IPS-11a (cell line): ENCODE results near the gene MANSC4.

Source experiments
- H3K4me3 ChIP-seq: one replicate; pipeline ENCODE4 v1.5.1; 2013; ENCODE audit warnings: low read depth, low read length, control low read depth

MANSC4 gene

DNA sequence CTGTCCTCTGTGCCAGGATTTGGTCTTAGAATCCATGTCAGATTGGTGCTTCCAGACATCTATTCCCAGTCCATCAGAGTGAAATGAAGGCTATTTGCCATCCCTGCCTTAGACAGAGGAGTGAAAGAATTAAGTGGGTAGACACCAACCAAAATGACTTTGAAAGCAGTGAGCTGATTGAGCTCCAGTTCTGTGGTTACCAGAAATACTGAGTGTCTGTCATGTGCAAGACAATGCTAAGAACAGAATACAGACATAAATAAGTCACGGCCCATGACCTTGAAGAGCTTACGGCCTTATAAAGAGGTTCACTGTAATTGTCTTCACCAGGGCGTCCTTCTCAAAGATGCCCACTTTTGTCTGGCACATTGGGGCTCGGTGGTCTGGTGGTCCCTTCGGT lies 21.6 kb upstream of the MANSC4 start:
- H3K4me3 ChIP-seq, result no peak overlapping the region

GRCh38 chr12:27800819-27801218 lies 20.8 kb upstream of the MANSC4 start:
- H3K4me3 ChIP-seq, result no peak overlapping the region

GRCh38 chr12:27797301-27798025 lies 17.4 kb upstream of the MANSC4 start:
- H3K4me3 ChIP-seq, result no peak overlapping the region

DNA sequence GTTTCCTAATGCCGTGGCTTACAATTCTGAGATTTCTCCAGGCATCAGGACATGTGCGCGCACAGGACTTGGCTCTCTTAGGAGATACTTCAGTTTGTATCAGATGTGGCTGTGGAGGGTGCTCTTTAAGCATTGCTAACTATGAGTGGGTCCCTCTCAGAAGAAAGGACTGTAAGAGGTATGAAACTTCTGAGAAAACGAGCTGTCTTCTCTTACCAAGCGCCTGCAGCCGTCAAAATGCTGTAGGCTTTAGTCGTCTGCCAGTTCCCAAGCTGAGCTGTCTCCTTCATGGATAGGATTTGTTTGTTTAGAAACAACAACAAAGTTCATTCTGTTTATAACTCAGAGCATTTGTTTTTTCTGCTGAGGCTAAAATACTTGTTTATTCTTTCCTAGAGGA lies 16.1 kb upstream of the MANSC4 start:
- H3K4me3 ChIP-seq, result no peak overlapping the region

- no peak overlapping the region for H3K4me3 ChIP-seq
Measured at GRCh38 chr12:27794818-27795584, 15.0 kb upstream of the MANSC4 start.

DNA sequence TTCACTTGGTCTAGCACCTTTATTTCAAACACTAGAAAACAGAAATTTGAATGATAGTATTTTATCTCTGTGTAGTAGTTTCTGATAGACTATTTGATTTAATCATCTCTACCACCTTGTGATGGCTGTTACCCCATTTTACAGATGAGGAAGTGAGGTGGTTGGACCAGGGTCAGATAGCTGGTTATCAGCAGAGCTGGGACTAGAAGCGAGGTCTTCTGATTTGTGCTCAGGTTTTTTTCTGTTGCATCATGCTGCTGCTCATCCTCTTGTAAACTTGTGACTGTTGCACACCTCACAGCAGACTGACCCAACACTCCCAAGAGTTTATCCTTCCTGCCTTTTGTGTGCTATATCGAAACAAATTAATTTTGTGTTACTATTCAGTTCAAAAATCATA lies 10.1 kb upstream of the MANSC4 start:
- H3K4me3 ChIP-seq, result no peak overlapping the region

- H3K4me3 ChIP-seq, result no peak overlapping the region
Measured at GRCh38 chr12:27787559-27787958, 7.5 kb upstream of the MANSC4 start.

DNA sequence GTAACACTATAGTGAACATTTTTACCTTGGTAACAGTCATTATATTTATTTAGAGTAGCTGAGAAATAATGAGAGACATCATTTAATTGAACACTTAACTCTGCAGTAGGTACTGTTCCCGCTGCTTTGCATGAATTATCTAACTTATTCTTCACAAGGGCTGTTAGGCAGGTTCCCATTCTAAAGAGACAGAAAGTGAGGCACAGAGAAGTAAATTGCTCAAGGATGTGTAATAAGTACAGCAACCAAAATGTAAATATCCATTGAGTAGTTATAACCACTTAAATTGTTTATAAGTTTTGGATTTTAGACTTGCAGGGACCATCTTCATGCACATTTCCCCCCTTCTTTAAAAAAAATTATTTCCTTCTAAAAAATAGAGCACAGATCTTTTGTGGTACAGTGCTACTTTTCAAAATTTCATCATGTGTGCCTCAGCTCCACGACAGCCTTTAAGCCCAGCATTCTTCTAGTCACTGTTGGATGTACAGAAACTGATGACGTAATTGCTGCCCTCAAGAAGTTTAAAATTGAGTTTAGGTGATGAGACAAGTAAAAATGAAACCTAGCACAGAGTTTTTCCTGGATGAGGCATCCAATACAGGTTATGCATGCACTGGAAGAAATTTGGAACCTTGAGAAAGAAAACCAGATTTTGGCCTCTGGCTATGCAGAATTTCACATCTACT lies 6.0 kb upstream of the MANSC4 start:
- no peak overlapping the region for H3K4me3 ChIP-seq

- no peak overlapping the region for H3K4me3 ChIP-seq
Measured at GRCh38 chr12:27782481-27782880, 2.4 kb upstream of the MANSC4 start.

DNA sequence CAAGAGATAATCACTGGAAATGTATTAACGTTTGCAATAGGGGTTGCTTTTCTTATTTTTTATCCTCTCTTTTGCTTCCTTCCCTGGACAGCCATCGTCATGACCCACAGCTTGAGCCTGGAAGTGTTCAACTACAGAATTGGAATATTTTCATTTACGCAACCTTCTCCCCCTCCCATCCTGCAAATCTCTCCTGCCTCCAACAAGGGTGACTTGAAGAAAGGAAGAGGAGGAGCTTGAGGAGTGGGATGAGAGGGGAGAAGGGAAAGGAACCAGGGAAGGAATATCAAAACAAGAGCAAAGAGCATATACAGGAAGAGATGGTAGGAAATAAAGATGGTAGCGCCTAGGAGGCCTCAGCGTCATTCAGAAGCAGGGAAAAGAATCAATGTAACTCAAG lies 1.6 kb upstream of the MANSC4 start:
- no peak overlapping the region for H3K4me3 ChIP-seq

DNA sequence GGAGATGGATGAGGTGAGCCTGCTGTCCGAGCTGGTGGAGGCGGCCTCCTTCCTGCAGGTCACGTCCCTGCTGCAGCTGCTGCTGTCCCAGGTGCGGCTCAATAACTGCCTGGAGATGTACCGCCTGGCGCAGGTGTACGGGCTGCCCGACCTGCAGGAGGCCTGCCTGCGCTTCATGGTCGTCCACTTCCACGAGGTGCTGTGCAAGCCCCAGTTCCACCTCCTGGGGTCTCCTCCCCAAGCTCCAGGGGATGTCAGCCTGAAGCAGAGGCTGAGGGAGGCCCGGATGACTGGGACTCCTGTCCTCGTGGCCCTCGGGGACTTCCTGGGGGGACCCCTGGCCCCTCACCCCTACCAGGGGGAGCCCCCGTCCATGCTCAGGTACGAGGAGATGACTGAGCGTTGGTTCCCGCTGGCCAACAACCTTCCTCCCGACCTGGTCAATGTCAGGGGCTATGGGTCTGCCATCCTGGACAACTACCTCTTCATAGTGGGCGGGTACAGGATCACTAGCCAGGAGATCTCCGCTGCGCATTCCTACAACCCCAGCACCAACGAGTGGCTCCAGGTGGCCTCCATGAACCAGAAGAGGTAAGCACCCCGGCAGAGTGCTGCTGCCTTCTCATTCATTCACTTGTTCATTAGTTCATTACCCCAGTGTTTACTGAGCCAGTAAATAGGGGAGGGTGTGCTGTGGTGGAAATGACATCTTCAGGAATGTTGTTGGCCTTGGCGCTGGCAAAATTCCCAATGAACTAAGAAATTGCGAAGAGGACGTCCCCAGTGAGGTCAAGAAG lies 774 bp upstream of the MANSC4 start:
- H3K4me3 ChIP-seq, result peak overlapping the region; percentile 85

DNA sequence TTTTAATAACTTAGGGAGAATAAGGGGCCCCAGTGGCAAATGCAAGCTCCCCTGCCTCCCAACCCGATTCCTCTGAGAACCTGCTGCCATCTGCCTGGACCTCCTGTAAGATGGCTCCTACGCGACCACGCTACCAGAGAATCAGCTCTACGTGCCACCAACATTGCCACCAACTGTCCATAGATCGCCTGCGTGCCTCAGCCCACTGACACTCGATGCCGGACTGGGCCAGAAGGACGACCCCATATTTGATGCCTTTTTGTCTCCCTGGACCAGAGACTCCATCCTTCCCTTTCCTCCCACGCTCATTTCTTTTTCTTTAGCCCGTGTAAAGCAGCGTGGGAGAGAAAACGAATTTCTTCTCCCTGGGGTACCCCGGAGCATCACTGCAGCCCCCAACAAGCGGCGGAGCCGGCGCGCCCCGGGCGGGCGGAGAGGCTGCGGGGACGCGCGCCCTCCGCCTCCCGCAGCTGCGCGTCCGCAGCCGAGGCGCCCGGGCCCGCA lies 568 bp downstream of the MANSC4 start:
- H3K4me3 ChIP-seq, result peak overlapping the region; percentile 85

DNA sequence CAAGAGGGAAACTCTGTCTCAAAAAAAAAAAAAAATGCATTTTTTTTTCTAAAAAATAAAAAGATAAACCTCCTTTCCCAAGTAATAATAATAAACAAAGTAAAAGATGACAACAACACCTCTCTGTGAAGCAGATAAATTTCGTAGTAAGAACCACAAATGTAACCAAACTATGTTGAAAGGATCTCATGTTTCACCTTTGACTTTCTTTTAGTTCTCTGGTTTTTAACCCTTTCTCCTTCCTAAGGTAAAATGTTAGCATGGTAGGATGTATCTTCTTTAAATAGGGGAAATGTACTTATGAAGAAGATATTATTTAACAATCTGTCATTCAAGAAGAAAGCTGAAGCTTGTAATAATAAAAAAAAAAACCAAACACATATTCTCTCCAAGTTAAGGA lies 1.8 kb downstream of the MANSC4 start:
- no peak overlapping the region for H3K4me3 ChIP-seq

DNA sequence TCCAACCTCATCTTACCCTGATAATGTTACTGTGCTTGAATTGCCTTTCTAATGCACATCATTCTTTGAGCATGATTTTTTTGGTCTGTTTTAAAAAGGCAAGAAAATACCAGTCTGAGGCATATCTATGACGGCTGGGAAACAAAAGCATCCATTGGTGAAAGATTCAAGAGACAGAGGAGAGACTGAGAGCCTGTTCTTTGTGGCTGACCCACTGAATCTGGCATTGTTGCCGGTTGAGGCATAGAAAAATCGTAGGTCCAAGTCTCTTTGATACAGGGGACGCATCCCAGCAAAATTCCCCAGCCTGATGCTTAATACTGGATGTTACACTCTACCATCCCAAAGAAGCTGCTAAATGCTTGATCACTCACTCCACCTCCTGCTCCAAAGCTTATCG lies 2.9 kb downstream of the MANSC4 start:
- H3K4me3 ChIP-seq, result no peak overlapping the region

- no peak overlapping the region for H3K4me3 ChIP-seq
Measured at GRCh38 chr12:27772328-27773049, 7.5 kb downstream of the MANSC4 start.

GRCh38 chr12:27771481-27772327 lies 8.3 kb downstream of the MANSC4 start:
- no peak overlapping the region for H3K4me3 ChIP-seq

GRCh38 chr12:27769142-27769673 lies 10.8 kb downstream of the MANSC4 start:
- no peak overlapping the region for H3K4me3 ChIP-seq

DNA sequence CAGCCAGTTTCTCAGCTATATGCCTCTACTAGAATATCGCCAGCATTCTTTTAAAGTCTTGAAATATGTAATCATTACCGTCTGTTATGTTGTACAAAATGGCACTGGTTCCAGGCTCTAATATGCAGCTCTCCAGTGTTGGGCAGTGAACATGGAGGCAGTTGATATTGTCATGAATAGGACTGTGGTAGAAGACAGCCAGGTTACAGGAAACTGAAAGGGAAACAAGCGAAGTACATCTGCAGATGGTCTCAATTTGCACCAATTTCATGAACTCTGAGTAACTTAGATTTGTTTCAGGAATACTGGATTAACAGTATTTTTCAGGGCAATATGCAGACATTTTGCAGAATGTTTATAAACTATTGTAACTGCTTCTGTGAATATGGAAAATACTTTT lies 13.4 kb downstream of the MANSC4 start:
- no peak overlapping the region for H3K4me3 ChIP-seq

DNA sequence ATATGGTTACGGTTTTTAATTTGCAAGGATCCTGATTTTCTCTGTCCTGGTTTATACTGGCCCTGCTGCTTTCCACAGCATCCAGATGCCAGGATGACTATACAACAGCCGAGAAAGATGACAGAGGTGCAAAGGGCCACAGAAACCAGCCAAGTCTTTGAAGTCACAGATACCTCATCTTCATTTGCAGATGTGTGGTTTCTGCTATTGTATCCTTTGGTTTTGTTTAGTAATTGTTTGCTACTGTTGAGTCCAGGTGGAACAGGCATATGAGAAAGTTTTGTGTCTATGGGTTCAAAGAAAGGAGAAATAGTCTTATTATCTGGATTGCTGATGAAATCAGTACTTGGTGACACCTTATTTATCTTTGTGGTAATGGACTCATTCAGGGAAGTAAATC lies 17.3 kb downstream of the MANSC4 start:
- H3K4me3 ChIP-seq, result no peak overlapping the region
